ENCODE measurements around the gene IFT81. TPM values are rescaled to one million over a fixed set of nuclear protein-coding genes. Genes with fewer than 3 reads are reported as not detected.
"Not testable (repeated sequence)": the region's sequence is repeated elsewhere in the genome, so short reads cannot be mapped to it uniquely, and the experiment has no call there.

The IFT81 gene
- total RNA-seq, 1 donor from 2014 or later: 7.3 TPM

GRCh38 chr12:110252716-110253115, 128.6 kb downstream of the IFT81 start:
- DNase-seq: peak; percentile 54
- intact Hi-C loops (cut with DNase I): no loop called here
- Histone ChIP-seq H3K27ac (no peak overlapping the region), H3K27me3 (no peaks in the 10 kb centered on the region), H3K4me3 (no peak overlapping the region), H3K36me3 (no peaks in the 10 kb centered on the region), H3K9me3 (no peaks in the 10 kb centered on the region), H3K4me1 (peaks cover 8% of the 10 kb centered on the region)
- TF ChIP-seq CTCF (IDR thresholded peaks at IDR 0.05): no peak
- no peak for ATAC-seq

DNA sequence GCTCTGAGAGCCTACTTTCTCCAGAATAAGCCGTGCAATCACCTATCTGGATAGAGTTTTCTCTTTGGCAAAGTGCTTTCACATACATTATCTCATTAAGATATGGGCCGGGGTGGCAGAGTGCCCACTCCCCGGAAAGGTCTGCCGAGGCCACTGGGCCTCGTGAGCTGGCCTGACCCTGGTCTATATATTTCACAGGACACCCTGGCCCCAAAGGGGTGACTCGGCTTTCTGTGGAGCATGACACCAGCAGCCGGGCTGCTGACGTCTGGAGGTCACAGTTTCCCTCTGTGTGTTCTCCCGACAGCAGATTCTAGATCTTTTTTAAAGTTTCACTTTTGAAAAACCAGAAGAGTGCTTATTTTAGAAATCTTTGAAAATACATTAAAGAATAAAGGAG, 129.0 kb downstream of the IFT81 start:
- DNase-seq: peak; percentile 63
- H3K36me3 ChIP-seq: no peaks in the 10 kb centered on the region
- intact Hi-C loops (cut with DNase I): no loop called here
- peaks cover 8% of the 10 kb centered on the region for H3K4me1 ChIP-seq
- TF ChIP-seq CTCF (IDR thresholded peaks at IDR 0.05): no peak
- H3K9me3 ChIP-seq: no peaks in the 10 kb centered on the region
- peak; percentile 34 for ATAC-seq
- no peak overlapping the region for H3K27ac ChIP-seq
- no peak overlapping the region for H3K4me3 ChIP-seq
- no peaks in the 10 kb centered on the region for H3K27me3 ChIP-seq

DNA sequence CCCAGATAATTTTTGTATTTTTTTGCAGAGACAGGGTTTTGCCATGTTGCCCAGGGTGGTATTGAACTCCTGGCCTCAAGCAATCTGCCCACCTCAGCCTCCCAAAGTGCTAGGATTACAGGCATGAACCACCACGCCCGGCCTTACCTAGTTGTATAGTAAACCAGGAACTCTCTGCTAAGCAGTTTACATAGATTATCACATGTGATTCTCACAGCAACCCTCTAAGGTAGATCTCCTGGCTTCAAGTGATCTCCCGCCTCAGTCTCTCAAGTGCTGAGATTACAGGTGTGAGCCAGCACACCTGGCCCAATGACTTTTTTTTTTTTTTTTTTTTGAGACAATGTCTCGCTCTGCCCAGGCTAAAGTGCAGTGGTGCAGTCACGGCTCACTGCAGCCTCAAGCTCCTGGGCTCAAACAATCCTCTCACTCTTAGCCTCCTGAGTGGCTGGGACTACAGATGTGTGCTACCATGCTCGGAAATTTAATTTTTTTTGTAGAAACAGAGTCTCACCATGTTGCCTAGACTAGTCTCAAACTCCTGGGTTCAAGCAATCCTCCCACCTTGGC, 130.9 kb downstream of the IFT81 start:
- Histone ChIP-seq H3K36me3 (no peaks in the 10 kb centered on the region), H3K27me3 (no peaks in the 10 kb centered on the region), H3K4me1 (peaks cover 7% of the 10 kb centered on the region), H3K4me3 (no peak overlapping the region), H3K9me3 (no peaks in the 10 kb centered on the region), H3K27ac (no peak overlapping the region)
- TF ChIP-seq CTCF (IDR thresholded peaks at IDR 0.05): no peak
- ATAC-seq (no peak), DNase-seq (peak; percentile 11)
- intact Hi-C loops (cut with DNase I): no loop called here

DNA sequence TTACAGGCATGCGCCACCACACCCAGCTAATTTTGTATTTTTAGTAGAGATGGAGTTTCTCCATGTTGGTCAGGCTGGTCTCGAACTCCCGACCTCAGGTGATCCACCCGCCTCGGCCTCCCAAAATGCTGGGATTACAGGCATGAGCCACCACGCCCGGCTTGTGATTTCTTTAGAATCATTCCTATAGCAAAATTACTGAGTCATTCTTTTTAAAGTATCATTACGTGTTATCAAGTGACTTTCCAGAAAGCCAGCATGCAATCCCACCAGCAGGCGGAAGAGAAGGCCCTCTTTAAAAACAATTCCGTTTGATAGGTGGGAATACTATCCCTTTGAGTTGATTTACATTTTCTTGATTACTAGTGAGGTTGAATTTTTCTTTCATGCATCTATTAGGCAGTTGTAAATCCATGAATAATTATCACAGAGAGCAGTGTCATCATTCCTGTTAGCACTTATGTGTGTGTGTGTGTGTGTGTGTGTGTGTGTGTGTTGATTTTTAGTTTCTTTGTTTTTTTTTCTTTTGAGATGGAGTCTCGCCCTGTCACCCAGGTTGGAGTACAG, 131.8 kb downstream of the IFT81 start:
- H3K36me3 ChIP-seq; H3K27ac ChIP-seq; ATAC-seq; H3K27me3 ChIP-seq; H3K4me3 ChIP-seq; DNase-seq; H3K9me3 ChIP-seq; intact Hi-C loops (cut with DNase I); H3K4me1 ChIP-seq: not testable (repeated sequence)

DNA sequence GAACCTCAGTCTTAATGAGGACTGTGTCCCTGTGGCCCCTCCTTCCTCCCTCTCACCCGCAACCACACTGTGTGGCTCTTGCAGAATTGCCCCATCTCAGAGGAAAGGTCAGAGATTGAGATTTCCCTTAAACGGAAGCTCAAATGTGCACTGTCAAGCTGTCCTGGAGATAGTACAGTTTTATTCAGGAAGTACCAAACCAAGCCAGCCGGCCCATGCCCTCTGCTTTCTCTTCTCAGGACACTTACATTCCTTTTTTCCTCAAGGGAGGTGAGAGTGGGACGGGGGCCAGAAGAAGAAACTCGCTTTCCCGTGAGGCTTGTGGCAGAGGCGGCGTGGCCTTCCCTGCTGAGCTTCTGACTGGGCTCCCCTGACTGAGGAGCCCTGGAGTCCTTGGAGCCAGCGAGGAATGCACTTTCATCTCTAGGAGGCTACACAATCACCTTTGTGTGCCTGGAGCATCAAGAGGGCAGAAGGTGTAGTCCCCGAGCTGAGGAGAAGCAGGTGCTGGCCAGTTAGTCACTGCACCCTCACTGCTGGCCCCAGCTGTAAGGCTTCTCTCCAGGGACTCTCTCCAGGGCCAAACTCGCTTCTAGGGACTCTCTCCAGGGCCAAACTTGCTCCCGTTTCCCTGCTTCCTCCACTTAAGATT, 132.7 kb downstream of the IFT81 start:
- intact Hi-C loops (cut with DNase I): no loop called here
- Histone ChIP-seq H3K9me3 (no peaks in the 10 kb centered on the region), H3K27me3 (no peaks in the 10 kb centered on the region), H3K4me3 (no peak overlapping the region), H3K27ac (peak overlapping the region; percentile 60), H3K4me1 (peaks cover 6% of the 10 kb centered on the region), H3K36me3 (no peaks in the 10 kb centered on the region)
- DNase-seq: peak; percentile 67
- peak; percentile 94 for ATAC-seq
- TF ChIP-seq CTCF (IDR thresholded peaks at IDR 0.05): no peak

DNA sequence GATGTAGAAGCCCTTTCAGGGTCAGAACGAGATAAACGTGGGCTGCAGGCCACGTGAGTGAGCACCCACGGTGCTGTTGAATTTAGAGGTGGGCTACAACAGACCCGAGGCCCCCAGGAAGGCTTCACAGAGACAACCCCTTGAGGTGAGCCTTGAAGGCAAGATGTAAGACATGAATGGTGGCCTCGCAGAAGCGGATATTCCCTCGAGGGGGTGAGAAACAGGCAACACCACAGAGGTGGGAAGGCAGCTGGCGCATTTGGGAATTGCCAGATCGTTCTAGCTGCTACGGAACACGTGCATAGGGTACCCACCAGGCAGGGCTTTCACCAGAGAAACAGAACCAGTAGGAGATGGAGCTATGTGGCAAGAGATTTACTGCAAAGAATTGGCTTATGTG, 134.3 kb downstream of the IFT81 start:
- no peak overlapping the region for H3K27ac ChIP-seq
- intact Hi-C loops (cut with DNase I): no loop called here
- no peak for TF ChIP-seq CTCF (IDR thresholded peaks at IDR 0.05)
- no peaks in the 10 kb centered on the region for H3K9me3 ChIP-seq
- ATAC-seq (no peak), DNase-seq (peak; percentile 23)
- H3K4me1 ChIP-seq: peaks cover 10% of the 10 kb centered on the region
- H3K27me3 ChIP-seq: no peaks in the 10 kb centered on the region
- H3K4me3 ChIP-seq: no peak overlapping the region
- no peaks in the 10 kb centered on the region for H3K36me3 ChIP-seq

All from upper lobe of right lung (tissue), 1 donor.